Measurements from ENCODE around the gene ARHGDIB. TPM values are rescaled to one million over a fixed set of nuclear protein-coding genes. Genes with fewer than 3 reads are reported as not detected.

The ARHGDIB gene
- total and polyA plus RNA-seq, 2 of the 4 experiments (the other 2 are of a cell fraction): 24.9 to 30.7 TPM

DNA sequence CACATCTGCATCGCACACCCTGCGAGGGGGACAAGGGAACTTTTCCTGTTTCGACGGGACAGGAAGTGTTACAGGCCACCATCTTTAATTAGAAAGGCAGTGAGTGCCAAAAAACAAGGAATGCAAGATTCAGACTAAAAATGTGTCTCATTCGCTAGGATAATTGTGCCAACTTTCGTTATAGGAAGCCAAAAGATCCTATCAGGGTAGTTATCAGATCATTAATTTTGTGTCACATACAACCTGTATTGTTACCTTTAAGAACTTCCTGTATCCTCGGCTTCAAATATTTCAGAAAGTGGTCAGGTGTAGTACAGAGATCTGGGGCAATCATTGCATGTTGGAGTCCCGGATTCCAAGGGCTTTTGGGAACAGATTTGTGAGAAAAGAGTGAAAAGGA, 56.5 kb downstream of the ARHGDIB start:
- H2AK5ac ChIP-seq (ENCODE audit: low read depth, low read length): no peak overlapping the region
- intact Hi-C loops (cut with micrococcal nuclease) (no loop called here), in situ Hi-C loops (cut with MboI; ENCODE audit: low sequenced_read_pairs) (no loop called here), dilution Hi-C loops (cut with HindIII; ENCODE audit: low sequenced_read_pairs, unreplicated experiment) (no loop called here)
- ATAC-seq (ENCODE audit: low read depth) (no peak), DNase-seq (no peak)
- ChIA-PET POLR2A (ENCODE audit: unreplicated experiment) (no interaction called here), CTCF (no interaction called here)
- no TSS peak for BruUV-seq (replicated peaks)
- no peaks in the 10 kb centered on the region for H3K27me3 ChIP-seq (ENCODE audit: control insufficient read depth, insufficient read depth, low read length)
- H2BK120ac ChIP-seq (ENCODE audit: low read depth, low read length): no peak overlapping the region
- no peaks in the 10 kb centered on the region for H3K9me3 ChIP-seq (ENCODE audit: control insufficient read depth, insufficient read depth, low read length)
- H3K56ac ChIP-seq (ENCODE audit: extremely low read depth, insufficient read depth, low read length): no peak overlapping the region
- H3K9ac ChIP-seq (ENCODE audit: low read depth, low read length): no peak overlapping the region
- no peak overlapping the region for H3K18ac ChIP-seq (ENCODE audit: low read depth, low read length)
- WGBS, 2 experiments (ENCODE audit: extremely low coverage in 2 of 2, insufficient read length in 1 of 2): 94% methylated on average over 3 of the region's 8 CpGs; no CpG with 5 or more reads in 1 of the 2 experiments
- H3K4me3 ChIP-seq (ENCODE audit: insufficient read depth, low read depth, low read length): no peak overlapping the region
- no peaks in the 10 kb centered on the region for H3K79me1 ChIP-seq (ENCODE audit: low read depth in 1 of 2, low read length in 2 of 2)
- no peak overlapping the region for H2BK20ac ChIP-seq (ENCODE audit: low read depth, low read length)
- H2BK15ac ChIP-seq (ENCODE audit: low read depth, low read length): no peak overlapping the region
- no peaks in the 10 kb centered on the region for H4K20me1 ChIP-seq (ENCODE audit: insufficient read depth, low read length)
- TF ChIP-seq FOS (IDR thresholded peaks at IDR 0.05; ENCODE audit: low read depth, low read length) (no peak), NFE2L2 (IDR thresholded peaks at IDR 0.05; ENCODE audit: low read depth, low read length) (no peak), BHLHE40 (IDR thresholded peaks at IDR 0.05; ENCODE audit: low read depth, low read length) (no peak), MXI1 (IDR thresholded peaks at IDR 0.05; ENCODE audit: borderline replicate concordance, low read depth, low read length) (no peak), POLR2A (IDR thresholded peaks at IDR 0.05; ENCODE audit: low read depth, low read length) (no peak), RCOR1 (IDR thresholded peaks at IDR 0.05; ENCODE audit: insufficient replicate concordance, low read length) (no peak), CHD1 (IDR thresholded peaks at IDR 0.05; ENCODE audit: low read depth, low read length) (no peak), SMC3 (IDR thresholded peaks at IDR 0.05; ENCODE audit: low read depth, low read length) (no peak), CEBPB (IDR thresholded peaks at IDR 0.05; ENCODE audit: low read depth, low read length) (no peak)
- no peak overlapping the region for H4K8ac ChIP-seq (ENCODE audit: low read depth in 2 of 2, low read length in 2 of 2)
- no peak overlapping the region for H3K27ac ChIP-seq (ENCODE audit: insufficient read depth, low read length)
- H3K23ac ChIP-seq (ENCODE audit: low read depth, low read length): no peak overlapping the region
- no peaks in the 10 kb centered on the region for H3K9me1 ChIP-seq (ENCODE audit: insufficient read depth, low read length)
- peaks cover 2% of the 10 kb centered on the region; the same call in 1 of the 2 replicates for H3K4me1 ChIP-seq (ENCODE audit: control insufficient read depth, insufficient read depth, low read length)
- no peak overlapping the region for H4K5ac ChIP-seq (ENCODE audit: low read depth, low read length)
- no peaks in the 10 kb centered on the region for H3K36me3 ChIP-seq (ENCODE audit: control insufficient read depth, insufficient read depth, low read length)
- H4K91ac ChIP-seq (ENCODE audit: insufficient read depth, low read depth, low read length): no peak overlapping the region
- no peak overlapping the region for H3K14ac ChIP-seq (replicated peaks; ENCODE audit: low read depth, low read length)
- H2BK5ac ChIP-seq (ENCODE audit: low read depth, low read length, poor library complexity, severe bottlenecking): no peak overlapping the region
- no peak overlapping the region for H2AFZ ChIP-seq (replicated peaks; ENCODE audit: low read length, poor library complexity)
- no peak overlapping the region for H2AK9ac ChIP-seq (replicated peaks; ENCODE audit: low read depth, low read length, poor library complexity)
- H3K4ac ChIP-seq (ENCODE audit: low read depth, low read length): no peak overlapping the region
- no peak overlapping the region for H3K4me2 ChIP-seq (ENCODE audit: low read depth, low read length)
